HepG2 (cell line): ENCODE results near the gene MTRF1. TPM values are rescaled to one million over a fixed set of nuclear protein-coding genes. Genes with fewer than 3 reads are reported as not detected.

Source experiments
- CREM ChIP-seq, 2 experiments: sonication (generic) in 1 of 2; formaldehyde crosslinking in 1 of 2; IDR thresholded peaks; 2 replicates each; pipeline versions ENCODE4 v1.4.0 to v1.6.1; 2016 to 2020; ENCODE audit warnings: antibody characterized with exemption in 1 of 2, mild to moderate bottlenecking in 1 of 2, missing genetic modification reagents in 1 of 2
- ELF4 ChIP-seq: sonication (generic); formaldehyde crosslinking; IDR thresholded peaks from 2 replicates; pipeline ENCODE4 v1.5.0; 2020; ENCODE audit warnings: missing genetic modification reagents, mild to moderate bottlenecking, moderate library complexity, borderline replicate concordance
- KIAA2018 ChIP-seq: sonication (generic); formaldehyde crosslinking; IDR thresholded peaks from 2 replicates; pipeline ENCODE4 v1.5.0; 2020; ENCODE audit warnings: mild to moderate bottlenecking, missing genetic modification reagents, borderline replicate concordance
- NBN ChIP-seq: fragments of 450-650 bp; conservative IDR thresholded peaks from 2 replicates; pipeline ENCODE4 v1.6.1; 2017
- NR2F6 ChIP-seq, 2 experiments: IDR thresholded peaks; 2 replicates each; pipeline ENCODE4 v1.6.1; 2016; ENCODE audit warnings: antibody characterized with exemption in 1 of 2, mild to moderate bottlenecking in 1 of 2
- RCOR2 ChIP-seq: IDR thresholded peaks from 2 replicates; pipeline ENCODE4 v1.6.1; 2016; ENCODE audit warnings: missing biosample characterization, missing genetic modification reagents
- ZKSCAN5 ChIP-seq: sonication (generic); formaldehyde crosslinking; IDR thresholded peaks from 2 replicates; pipeline ENCODE4 v1.5.1; 2020; ENCODE audit warnings: mild to moderate bottlenecking, missing genetic modification reagents
- ZNF121 ChIP-seq: sonication (generic); formaldehyde crosslinking; IDR thresholded peaks from 2 replicates; pipeline ENCODE4 v1.5.0; 2020; ENCODE audit warnings: mild to moderate bottlenecking, missing genetic modification reagents
- ZNF20 ChIP-seq: sonication (generic); formaldehyde crosslinking; IDR thresholded peaks from 2 replicates; pipeline ENCODE4 v1.4.0; 2020; ENCODE audit warnings: mild to moderate bottlenecking, moderate library complexity, missing genetic modification reagents
- ZNF720 ChIP-seq: sonication (generic); formaldehyde crosslinking; IDR thresholded peaks from 2 replicates; pipeline ENCODE4 v1.4.0; 2020; ENCODE audit warnings: missing genetic modification reagents
- ZNF788 ChIP-seq: sonication (generic); formaldehyde crosslinking; IDR thresholded peaks from 2 replicates; pipeline ENCODE4 v1.5.0; 2020; ENCODE audit warnings: mild to moderate bottlenecking, missing genetic modification reagents, borderline replicate concordance
- ZSCAN21 ChIP-seq: sonication (generic); formaldehyde crosslinking; IDR thresholded peaks from 2 replicates; pipeline ENCODE4 v1.8.0; 2022; ENCODE audit warnings: mild to moderate bottlenecking, missing genetic modification reagents, moderate library complexity, borderline replicate concordance
- polyA plus RNA-seq, 8 experiments: library from polyadenylated mRNA; depleted of rRNA in 3 of 8; stranded (reverse) in 7 of 8; unstranded in 1 of 8; fragments of >200 nt; fragmentation: Illumina TruSeq in 4 of 8; extraction: Trizol in 4 of 8; gene quantifications; 2 replicates each; pipeline versions ENCODE4 v1.2.1 to v1.2.3, GENCODE V29; 2011 to 2016; ENCODE audit warnings: low read depth in 4 of 8, missing spikeins in 1 of 8, mixed read lengths in 1 of 8; ENCODE audit not compliant: insufficient read depth in 1 of 8
- total RNA-seq, 5 experiments: library from RNA; depleted of rRNA; stranded (reverse); fragments of >200 nt; fragmentation: Illumina TruSeq; extraction: Trizol; gene quantifications; 2 replicates each; pipeline ENCODE4 v1.2.3, GENCODE V29; 2016; ENCODE audit warnings: low read depth in 1 of 5
- TF ChIP-seq, protein P1 (sequence below): sonication (generic); formaldehyde crosslinking; IDR thresholded peaks from 2 replicates; pipeline ENCODE4 v1.4.0; 2020; ENCODE audit warnings: mild to moderate bottlenecking, missing genetic modification reagents, borderline replicate concordance
- TF ChIP-seq, protein P2 (sequence below): sonication (generic); formaldehyde crosslinking; IDR thresholded peaks from 2 replicates; pipeline ENCODE4 v1.8.0; 2022; ENCODE audit warnings: mild to moderate bottlenecking, missing genetic modification reagents, moderate library complexity
- TF ChIP-seq, protein P3 (sequence below): IDR thresholded peaks from 2 replicates; pipeline ENCODE4 v1.6.1; 2016; ENCODE audit warnings: missing compliant biosample characterization, missing genetic modification reagents, borderline replicate concordance

MTRF1 gene
- total and polyA plus RNA-seq, 2 of the 13 experiments (the other 11 are each of a cell fraction or from before 2014, with no cell fraction given): 21.6 to 27.2 TPM

DNA sequence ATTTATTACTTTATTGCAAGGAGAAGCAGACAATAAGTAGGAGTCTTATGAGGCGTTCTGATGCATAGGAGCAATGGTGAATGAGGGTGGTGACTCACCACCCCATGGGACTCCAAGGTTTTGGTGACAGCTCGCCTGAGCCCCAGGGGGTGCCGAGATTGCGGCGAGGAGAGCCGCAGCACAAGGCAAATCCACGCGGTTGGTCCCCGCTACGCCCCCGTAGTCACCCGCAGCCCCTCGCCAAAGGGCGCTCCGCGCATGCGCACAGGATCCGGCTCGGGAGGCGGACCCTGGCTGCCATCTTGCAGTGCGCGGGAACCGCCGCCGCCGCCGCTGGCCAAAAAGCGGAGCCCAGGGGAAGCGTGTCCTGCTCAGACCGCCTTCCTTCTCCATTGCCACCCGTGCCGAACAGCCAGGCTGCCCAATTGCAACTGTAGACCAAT lies 47.6 kb upstream of the MTRF1 start, which contains the start of gene NAA16 (continued):
- TF ChIP-seq ZNF720 (no peak), RCOR2 (CRISPR knock-in tag) (no peak), ZNF121 (no peak), KIAA2018 (CRISPR knock-in tag) (no peak), ZNF788 (peak; percentile 78; the same call in 1 of the 2 replicates), ZNF20 (no peak), NR2F6 (IDR thresholded peaks at IDR 0.05) (no peak), NR2F6 (CRISPR knock-in tag; IDR thresholded peaks at IDR 0.05) (no peak), CREM (IDR thresholded peaks at IDR 0.05) (no peak), CREM (CRISPR knock-in tag; IDR thresholded peaks at IDR 0.05) (no peak), ZSCAN21 (CRISPR knock-in tag) (peak; percentile 59), ZKSCAN5 (no peak), ELF4 (CRISPR knock-in tag) (no peak), NBN (no peak)
- TF ChIP-seq, protein P1, sequence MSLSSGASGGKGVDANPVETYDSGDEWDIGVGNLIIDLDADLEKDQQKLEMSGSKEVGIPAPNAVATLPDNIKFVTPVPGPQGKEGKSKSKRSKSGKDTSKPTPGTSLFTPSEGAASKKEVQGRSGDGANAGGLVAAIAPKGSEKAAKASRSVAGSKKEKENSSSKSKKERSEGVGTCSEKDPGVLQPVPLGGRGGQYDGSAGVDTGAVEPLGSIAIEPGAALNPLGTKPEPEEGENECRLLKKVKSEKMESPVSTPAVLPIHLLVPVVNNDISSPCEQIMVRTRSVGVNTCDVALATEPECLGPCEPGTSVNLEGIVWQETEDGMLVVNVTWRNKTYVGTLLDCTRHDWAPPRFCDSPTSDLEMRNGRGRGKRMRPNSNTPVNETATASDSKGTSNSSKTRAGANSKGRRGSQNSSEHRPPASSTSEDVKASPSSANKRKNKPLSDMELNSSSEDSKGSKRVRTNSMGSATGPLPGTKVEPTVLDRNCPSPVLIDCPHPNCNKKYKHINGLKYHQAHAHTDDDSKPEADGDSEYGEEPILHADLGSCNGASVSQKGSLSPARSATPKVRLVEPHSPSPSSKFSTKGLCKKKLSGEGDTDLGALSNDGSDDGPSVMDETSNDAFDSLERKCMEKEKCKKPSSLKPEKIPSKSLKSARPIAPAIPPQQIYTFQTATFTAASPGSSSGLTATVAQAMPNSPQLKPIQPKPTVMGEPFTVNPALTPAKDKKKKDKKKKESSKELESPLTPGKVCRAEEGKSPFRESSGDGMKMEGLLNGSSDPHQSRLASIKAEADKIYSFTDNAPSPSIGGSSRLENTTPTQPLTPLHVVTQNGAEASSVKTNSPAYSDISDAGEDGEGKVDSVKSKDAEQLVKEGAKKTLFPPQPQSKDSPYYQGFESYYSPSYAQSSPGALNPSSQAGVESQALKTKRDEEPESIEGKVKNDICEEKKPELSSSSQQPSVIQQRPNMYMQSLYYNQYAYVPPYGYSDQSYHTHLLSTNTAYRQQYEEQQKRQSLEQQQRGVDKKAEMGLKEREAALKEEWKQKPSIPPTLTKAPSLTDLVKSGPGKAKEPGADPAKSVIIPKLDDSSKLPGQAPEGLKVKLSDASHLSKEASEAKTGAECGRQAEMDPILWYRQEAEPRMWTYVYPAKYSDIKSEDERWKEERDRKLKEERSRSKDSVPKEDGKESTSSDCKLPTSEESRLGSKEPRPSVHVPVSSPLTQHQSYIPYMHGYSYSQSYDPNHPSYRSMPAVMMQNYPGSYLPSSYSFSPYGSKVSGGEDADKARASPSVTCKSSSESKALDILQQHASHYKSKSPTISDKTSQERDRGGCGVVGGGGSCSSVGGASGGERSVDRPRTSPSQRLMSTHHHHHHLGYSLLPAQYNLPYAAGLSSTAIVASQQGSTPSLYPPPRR: peak; percentile 24; the same call in 1 of the 2 replicates
- TF ChIP-seq, protein P2, sequence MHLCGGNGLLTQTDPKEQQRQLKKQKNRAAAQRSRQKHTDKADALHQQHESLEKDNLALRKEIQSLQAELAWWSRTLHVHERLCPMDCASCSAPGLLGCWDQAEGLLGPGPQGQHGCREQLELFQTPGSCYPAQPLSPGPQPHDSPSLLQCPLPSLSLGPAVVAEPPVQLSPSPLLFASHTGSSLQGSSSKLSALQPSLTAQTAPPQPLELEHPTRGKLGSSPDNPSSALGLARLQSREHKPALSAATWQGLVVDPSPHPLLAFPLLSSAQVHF: no peak
- TF ChIP-seq, protein P3, sequence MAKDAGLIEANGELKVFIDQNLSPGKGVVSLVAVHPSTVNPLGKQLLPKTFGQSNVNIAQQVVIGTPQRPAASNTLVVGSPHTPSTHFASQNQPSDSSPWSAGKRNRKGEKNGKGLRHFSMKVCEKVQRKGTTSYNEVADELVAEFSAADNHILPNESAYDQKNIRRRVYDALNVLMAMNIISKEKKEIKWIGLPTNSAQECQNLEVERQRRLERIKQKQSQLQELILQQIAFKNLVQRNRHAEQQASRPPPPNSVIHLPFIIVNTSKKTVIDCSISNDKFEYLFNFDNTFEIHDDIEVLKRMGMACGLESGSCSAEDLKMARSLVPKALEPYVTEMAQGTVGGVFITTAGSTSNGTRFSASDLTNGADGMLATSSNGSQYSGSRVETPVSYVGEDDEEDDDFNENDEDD (CRISPR knock-in tag): peak; percentile 88; the same call in 1 of the 2 replicates
